Measurements from ENCODE around the gene BICC1.

The BICC1 gene

DNA sequence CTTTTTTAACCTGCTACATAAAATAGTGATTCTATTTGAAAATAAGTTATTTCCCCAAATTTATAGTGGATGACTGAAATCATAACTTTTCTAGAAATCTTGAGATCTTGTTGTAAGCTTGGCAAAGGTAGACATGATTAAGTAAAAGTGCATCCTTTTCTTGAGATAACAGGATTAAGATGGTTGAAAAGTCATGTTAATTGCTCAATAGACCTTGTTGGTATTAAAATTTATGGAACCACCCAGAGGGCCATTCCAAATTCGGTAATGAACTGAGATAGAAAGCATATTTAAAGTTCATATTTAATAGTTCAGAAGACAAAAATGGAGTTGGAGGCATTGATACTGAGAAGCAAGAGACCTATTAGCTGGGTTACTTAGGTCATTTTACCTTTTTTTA is 139.1 kb downstream of the BICC1 start:
- no peak for DNase-seq

DNA sequence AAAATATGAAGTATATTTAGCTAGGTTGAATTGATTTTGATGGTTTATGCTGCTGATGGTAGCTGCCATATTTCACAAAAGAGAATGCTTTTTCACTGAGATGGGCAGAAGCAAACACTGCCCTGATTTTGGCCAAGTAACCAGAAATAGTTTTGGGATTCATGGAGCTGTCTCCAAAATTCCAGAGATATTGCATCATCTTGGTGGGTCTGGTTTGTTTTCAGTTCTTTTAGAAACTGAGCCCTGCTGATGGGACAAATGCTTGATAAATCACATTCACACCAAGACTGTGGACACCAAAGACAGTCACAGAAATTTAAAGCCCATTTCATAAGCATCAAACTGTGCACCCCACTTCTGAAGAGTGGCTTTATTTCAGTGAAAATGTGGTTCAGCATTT is 140.5 kb downstream of the BICC1 start:
- no peak for DNase-seq

DNA sequence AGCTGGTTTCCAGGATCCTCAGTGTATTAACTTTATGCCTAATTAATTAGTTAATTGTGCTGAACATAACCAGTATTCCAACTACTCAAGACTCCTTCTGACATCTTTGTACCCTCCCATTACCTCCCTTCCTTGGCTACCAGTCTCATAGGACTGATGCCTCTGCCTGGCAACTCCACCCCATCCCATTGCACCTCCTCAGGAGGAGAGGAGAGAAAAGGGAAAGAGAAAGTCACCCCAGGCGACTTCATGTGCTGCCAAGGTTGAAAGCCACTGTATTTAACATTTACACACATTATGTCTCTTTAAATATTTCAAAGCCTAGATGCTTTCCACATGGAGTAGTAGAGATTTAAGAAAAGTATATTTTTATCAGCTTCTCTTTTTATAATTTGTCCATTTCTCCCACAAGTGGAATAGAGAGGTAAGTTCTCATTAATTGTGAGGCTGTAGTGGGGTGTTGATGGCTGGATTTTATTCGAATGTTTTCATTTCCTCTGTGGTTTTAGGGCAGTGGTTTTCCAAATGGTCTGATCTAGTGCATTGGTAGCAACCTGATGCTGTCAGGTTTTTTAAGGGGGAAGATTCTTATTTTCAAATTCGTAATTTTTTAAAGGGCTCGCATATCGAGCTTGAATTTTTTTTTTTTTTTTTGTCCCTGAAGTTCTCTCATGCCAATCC is 148.0 kb downstream of the BICC1 start:
- DNase-seq = no peak

DNA sequence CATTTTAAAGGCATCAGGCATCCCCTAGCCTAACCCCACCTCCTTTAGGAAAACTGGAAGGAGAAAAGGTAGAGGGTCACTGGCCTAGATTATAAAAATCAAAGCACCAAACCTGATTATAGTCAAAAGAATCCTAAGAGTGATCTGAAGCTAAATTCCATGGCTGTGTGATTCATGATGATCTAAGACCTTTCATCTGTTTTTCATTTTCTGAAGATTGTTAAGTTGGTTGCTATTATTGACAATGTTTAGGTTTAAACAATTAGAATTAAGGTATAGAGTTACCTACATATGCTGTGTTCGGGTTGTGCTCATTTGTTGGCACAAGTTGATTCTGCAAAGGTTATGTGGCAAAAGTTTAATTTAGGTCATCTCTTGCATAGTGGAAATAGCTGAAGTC is 148.7 kb downstream of the BICC1 start:
- DNase-seq = no peak

DNA sequence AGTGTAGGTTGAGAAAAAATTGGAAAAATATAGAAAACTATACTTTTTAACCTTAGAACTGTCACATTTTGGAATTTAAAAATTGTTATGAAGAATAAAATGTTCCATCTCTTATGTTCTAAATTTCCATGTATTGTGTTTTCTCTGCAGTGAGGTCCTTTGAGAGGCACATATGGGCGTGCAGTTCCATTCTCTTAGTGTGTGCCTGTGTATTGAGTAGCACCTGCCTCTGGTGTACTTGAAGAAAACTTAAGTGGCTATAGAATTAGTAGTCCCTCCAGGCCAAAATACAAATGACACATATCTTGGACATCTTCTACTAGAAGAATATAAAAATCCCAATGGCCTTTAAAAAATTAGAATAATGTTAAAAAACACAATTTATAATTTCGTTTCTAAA is 149.2 kb downstream of the BICC1 start:
- no peak for DNase-seq

DNA sequence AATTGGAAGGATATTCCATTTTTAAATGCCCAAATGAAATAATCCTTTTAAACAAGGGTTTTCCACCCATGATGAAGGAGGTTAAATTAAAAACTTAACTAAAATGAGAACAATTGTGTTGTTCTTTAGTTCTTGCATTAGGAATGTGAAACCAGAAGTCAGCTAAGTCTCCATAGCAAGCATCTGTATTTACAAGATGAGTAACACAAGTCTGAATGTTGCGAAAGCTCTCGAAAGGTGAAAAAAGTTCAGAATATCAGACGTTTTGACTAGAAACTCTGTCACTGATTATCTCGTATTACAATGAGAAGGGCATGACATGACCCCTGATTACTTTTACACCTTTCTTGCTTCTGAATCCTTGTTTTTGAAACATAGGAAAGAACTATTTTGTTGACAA is 149.6 kb downstream of the BICC1 start:
- DNase-seq = no peak

DNA sequence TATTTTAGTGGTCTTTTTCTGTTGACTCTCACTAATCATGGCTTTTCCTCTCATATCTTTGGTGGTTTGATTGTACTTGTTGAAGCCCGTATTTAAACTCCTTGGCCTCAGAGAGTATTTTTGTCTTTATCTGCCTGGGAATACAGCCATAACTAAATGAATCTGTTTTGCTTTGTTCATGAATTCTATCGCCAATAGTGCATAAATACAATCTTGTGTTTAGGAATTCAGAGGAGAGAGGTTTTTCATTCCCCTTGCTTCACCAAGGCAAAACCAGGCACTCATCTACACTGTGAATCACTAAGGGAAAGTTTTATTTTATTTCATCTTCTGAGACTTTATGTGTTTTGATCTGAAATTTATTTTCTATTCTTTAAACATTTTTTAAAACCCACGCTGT is 152.7 kb downstream of the BICC1 start:
- DNase-seq = no peak

DNA sequence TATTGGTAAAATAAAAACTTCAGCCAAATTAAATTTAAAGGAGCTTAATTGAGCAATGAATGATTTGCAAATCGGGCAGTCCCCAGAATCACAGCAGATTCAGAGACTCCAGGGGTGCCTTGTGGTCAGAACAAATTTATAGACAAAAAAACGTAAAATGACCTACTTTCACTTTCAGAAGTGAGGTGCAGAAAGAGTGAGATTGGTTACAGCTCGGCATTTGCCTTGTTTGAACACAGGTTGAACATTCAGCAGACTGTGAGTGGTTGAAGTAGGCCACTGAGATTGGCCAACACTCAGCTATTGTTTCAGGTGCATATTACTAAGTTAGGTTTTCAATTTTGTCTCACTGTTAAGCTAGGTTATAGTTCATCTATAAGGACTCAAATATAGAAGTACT is 153.4 kb downstream of the BICC1 start:
- no peak for DNase-seq

DNA sequence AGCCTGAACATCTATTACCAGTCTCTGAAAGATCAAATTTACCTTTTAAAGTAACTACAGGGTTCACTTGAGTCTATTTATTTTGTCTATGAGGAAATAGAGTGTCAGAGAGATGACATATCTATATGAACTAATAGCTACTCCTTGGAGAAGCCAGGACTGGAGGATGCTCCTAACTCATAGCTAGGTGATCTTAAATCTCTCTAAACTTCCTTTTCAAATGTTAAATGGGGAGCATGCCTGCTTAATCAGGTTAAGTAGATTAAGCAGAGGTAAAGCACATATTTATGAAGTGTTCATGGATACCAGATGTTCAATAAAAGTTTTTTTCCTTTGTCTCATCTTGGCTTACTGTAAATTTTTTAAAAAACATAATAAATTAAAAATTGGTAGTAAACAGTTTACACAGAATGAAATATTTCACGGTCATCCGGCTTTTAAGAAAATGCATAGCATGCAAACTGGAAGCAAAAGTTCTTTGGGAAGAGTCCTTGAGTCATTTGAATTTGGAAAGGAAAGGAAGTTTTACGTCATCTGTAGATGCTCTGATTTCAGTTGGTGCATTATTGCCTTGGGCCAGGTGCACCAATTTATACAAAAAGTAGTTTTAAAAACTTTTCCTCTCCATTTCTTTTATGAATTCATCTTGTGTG is 155.1 kb downstream of the BICC1 start:
- no peak for DNase-seq

DNA sequence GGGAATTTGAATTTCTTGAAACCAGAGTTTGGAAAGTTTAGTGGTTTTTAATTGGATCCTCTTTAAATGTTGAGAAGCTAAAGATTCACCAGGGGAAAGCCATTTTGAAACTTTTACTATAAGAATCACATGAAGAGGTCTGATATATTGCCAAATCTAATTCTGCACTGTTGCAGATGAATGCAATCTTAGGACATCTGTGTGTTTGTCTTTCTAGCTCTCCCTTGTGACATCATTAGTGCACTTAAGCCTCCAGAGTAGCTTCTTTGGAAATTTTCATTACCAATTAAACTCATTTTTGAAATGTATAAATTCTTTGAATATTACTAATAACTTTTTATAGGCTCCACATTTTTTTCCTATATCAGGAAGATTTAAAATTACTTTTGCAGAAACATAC is 160.2 kb downstream of the BICC1 start:
- no peak for DNase-seq

DNA sequence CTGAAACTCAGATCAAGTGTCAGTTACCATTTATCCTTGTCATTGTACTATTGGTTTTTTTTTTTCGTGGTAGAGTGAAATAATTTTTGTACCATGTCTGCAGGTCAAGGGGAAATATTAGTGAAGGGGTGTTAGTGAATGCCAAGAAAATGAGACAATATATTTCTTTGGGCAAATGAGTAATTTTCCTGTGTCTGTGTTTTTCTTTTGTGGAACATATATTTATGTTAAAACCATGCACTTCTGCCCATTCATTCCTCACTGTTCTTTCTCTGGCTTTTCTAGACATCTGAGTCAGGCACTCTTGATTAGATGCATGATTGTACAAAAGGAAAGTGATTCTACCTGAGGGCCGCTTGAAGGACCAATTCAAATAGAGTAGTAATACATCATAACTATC is 161.6 kb downstream of the BICC1 start:
- no peak for DNase-seq

DNA sequence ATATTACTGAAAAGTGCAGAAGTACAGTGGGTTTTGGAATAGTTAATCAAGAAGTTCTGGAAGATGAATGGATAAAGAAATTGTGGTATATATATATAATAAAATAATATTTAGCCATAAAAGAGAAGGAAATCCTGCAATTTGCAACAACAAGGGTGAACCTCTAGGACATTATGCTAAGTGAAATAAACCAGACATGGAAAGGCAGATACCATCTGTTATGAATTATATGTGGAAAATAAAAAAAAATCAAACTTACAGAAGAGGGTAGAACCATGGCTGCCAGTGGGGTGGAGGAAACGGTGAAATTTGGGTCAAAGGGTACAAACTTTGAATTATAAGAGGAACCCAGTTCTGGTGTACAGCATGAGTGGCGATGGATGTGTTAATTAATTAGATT is 162.6 kb downstream of the BICC1 start:
- no peak for DNase-seq

DNA sequence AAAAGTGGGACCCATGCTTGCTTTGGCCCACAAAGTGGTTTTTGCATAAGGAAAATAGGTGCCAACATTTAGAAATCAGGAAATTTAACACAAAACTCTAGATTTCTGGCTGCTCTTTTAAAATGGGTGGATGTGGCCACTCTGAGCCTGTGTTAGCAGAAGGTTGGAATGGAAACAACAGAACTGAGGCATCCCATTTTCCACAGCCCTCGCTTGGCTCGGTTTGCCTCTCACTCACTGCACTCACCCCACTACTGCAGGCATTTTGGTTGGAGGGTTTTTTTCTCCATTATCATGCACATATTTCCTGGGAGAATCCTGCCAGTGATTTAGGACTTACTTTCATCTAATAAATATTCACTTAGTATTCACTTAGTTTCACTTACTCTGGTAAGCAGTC is 178.9 kb downstream of the BICC1 start:
- DNase-seq = no peak

DNA sequence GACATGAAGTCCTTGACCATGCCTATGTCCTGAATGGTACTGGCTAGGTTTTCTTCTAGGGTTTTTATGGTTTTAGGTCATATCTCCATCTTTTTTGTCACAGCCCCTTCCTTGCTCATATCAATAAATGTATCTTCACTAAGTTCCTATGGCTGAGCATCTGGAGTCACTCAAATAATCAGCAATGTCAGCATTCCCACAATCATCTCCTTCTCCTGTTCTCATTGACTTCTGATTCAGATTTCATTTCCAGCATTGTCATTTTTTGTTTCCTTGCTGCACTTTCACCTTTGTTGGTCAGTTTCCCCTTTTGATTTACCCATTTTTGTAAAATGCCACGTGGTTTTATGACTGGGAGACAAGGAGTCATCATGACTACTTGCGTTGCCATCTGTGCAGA is 181.2 kb downstream of the BICC1 start:
- no peak for DNase-seq

DNA sequence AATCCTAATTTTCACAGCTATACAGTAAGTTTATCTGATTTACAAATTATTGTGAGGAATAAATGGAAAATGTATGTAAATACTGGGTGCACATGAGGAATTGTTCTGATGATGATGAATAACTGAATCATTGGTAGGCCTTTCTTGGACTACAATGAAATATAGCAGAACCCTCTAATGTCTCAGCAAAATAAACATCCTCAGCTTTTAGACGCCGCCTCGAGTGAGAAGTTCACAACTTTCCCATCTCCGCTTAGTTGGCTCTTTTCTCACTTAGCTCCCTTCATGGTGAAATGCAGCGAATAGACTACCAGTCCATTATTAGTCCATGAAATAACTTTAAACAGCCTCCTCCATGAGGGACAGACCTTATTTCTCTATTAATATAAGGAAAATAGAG is 182.3 kb downstream of the BICC1 start:
- DNase-seq = no peak

DNA sequence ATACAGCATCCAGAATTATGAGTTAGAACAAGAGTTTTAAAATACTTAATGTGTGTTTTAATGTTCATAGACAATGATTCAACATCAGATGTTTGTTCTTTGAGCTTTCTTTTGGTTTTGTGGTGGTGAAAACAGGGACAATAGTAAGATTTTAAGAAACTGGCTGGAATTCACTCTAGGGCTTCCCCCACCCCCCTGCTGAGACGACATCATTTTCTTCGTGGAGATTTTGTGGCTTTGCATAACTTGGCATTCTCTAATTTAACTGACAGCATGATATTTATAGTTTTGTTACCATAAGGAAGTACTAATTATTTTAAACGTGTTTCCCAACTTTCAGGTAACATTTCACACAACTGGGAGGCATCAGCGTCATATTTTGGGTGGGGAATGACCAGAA is 184.1 kb downstream of the BICC1 start:
- no peak for DNase-seq

DNA sequence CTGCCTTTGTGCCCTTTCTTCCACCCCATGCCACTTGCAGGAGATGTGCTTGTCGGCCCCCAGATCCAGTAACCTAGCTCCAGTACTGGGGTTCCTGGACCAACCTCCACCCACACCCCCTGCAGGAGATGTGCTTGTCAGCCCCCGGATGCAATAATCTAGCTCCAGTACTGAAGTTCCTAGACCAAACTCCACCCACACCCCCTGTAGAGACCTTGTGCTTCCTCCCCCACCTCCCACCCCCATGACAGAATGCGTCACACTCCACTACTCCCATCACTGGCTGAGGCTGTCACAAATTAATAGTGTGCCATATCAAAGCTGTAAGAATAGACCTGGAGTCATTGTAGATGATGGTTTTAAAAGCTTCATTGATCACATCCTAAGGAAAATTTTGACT is 185.0 kb downstream of the BICC1 start:
- no peak for DNase-seq

DNA sequence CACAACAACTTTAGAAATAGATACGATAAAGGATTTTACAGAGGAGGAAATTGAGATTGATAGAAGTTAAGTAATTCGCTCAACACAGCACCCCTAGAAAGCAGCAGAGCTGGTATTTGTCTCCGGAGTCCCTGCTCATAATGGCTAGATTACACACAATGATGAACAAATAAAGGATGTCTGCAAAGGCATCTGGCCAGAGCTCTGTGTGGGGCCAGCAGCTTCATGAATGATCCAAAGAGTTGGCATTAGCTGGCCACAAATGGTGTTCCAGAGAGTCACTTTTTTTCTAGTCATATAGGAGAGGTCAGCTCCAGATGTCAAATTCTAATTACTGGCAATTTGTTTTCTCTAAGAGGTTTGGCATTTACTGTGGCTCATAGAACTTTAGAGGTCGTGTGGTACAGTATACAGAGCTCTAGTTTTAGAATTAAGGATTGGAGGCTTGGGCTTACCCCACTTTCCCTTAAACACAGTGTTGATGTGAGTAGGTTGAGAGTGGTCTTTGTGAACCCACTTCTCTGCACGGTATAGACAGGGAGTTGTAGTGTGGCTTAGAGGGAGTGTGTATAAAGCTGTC is 186.2 kb downstream of the BICC1 start:
- DNase-seq = no peak

DNA sequence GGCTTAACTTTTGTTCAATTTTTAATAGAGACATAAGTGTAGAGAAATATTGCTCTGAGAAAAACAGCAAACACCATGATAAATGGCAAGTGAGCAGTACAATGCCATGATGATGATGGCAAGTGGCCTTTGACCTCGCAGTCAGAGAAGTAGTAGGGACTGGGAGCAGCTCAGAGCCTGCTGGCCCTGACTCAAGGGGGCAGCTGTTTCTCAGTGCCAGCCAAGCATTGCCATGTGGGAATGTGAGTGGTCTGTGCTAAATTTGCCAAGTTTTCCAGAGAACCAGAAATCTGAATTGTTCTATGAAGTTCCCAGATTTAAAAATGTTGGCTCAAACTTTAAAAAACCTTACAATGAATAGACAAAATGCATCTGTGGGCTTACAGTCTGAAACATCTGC is 187.9 kb downstream of the BICC1 start:
- no peak for DNase-seq

DNA sequence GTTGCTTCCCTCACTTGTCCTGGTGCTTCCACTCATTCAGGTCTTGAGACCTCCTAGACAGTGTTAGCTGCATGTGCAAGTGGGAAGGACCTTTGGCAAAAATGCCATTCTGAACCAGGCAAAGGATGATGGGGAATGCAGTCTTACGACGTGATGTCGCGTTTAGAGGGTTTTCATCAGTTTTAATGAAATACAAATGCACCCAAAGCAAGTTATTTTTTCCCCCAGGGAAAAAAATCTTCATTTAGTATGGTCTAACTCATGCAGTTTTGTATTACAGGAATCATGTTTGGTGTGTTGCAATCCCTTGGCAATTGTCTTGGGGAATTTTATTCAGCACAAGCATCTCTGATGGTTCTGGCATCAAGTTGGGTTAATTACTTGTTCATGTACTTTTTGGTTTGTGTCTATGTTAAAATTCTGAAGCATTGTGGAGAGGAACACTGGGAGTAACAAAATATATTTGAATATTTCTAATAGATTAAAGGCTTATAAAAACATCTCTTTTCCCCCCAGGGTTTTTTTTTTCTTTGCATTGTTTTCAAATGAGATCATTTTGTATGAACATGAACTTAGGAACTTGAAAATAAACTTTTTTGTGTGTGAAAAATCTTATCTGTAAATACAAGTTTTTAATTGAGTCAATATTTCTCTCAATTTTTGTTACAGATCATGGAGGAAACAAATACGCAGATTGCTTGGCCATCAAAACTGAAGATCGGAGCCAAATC is 188.9 kb downstream of the BICC1 start:
- DNase-seq = no peak

DNA sequence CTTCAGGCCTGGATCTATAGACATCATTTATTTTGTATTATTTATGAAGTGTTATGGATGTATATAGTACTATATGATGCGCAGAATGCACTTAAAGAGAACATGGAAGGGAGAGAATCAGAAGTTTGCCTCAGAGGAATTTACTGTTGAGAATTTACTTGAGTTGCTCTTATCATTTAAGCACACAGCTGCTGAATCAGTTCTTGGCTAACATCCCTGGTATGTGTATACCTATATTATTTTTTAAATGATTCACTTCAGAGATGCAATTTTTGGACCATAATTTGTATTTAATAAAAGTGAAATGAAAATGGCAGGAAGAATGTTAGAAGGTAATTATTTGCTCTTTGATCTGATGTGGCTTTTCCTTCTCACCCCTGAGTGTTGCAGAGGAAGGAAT is 191.6 kb downstream of the BICC1 start:
- no peak for DNase-seq

DNA sequence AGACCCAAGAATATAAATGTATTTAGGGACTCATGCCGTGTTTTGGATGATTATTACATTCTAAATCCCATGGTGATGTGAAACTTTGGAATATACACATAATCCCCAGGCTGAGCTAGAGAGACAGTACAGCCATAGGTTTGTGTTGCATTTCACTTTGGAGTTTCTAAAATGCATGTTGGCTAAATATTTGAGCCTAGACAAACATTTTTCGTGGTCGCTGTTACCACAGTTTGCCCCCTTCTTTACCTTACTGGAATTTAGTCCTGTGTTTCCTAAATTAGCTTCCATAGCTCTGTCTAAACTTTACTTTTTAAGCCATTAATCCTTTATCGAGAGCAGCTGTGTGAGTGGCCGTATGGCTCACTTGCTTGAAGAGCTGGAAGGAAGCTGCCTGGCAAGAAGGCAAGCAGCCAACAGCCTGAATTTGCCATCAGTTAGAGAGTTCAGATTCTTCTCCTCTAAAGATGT is 192.0 kb downstream of the BICC1 start:
- no peak for DNase-seq

DNA sequence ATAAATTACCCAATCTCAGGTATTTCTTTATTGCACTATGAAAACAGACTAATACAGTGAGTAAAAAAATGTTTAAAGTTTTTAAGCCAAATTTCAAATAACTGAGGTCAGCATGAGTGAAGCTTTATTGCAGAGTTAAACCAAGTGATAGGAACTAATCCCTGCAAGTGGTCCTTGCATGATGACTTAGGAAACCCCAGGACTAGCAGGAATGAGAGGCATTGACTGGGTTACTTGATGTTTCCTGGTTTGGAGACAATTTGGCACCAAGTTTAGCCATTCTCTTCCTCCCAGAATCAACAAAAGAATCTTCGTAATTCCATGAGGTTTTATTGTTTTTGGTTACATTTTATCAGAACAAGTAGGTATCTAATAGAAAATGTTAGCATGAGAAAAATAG is 194.2 kb downstream of the BICC1 start:
- no peak for DNase-seq

DNA sequence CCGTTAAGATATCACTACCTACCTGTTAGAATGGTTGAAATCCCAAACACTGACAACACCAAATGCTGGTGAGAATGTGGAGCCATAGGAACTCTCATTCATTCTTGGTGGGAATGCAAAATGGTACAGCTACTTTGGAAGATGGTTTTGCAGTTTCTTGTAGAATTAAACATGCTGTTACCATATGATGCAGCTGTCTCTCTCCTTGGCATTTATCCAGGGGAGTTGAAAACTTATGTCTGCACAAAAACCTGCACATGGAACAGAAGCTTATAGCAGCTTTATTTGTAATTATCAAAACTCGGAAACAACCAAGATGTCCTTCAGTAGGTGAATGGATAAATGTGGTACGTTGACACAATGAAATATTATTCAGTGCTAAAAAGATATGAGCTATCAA is 199.5 kb downstream of the BICC1 start:
- DNase-seq = no peak

All from GF-D8 (cell line).